ENCODE data around the gene SMIM24. TPM values are rescaled to one million over a fixed set of nuclear protein-coding genes. Genes with fewer than 3 reads are reported as not detected.

The SMIM24 gene
- total and polyA plus RNA-seq, 9 of the 15 experiments (the other 6 are each of a cell fraction or from before 2014, with no cell fraction given): 0.45 to 12.3 (median 1.4) TPM; not detected in 1

DNA sequence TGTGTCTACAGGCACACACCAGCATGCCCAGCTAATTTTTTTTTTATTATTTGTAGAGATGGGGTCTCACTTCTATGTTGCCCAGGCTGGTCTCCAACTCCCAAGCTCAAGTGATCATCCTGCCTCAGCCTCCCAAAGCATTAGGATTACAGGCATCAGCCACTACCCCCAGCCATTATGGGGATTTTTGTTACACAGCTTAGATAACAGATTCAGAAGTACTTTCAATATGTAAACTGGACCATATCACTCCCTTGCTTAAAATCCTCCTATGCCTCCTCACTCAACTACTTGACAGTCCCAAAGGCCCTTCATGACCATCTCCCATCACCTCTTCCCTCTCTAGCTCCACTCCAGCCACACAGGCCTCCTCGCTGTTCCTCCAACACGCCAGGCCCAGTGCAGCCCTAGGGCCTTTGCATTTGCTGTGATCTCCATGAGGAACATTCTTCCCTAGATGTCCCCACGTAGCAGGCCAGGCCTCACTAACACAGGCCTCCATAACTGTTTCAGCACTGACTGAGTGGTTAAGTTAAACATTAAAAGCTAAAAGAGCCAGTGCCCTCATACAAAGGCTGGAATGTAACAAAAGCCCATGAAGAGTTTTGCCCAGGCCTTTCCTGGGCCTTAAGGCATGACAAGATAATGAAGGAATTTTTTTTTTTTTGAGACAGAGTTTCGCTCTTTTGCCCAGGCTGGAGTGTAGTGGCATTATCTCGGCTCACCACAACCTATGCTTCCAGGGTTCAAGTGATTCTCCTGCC is 17.6 kb upstream of the SMIM24 start:
- ATAC-seq (no peak), FAIRE-seq (no peak), DNase-seq (ENCODE audit: extremely low read depth in 1 of 4, low spot score in 3 of 4) (no peak)
- CTCF ChIA-PET (ENCODE audit: low intra/inter-chr PET ratio): no interaction called here
- Histone ChIP-seq H2AFZ (ENCODE audit: low read depth, low read length) (no peak overlapping the region), H3K27me3 (ENCODE audit: control insufficient read depth in 2 of 2, insufficient read depth in 2 of 2, low read length in 2 of 2) (no peaks in the 10 kb centered on the region), H3K36me3 (ENCODE audit: control insufficient read depth, insufficient read depth, low read length) (peaks cover 53% of the 10 kb centered on the region), H3K4me3 (no peak overlapping the region), H3K9me3 (replicated peaks; ENCODE audit: control insufficient read depth, insufficient read depth, low read depth, low read length) (no peaks in the 10 kb centered on the region), H3K79me2 (ENCODE audit: control insufficient read depth, insufficient read depth, low read length) (peaks cover 38% of the 10 kb centered on the region), H3K4me2 (ENCODE audit: insufficient read depth, low read length) (no peak overlapping the region), H3K27ac (ENCODE audit: extremely low read depth, low read depth, low read length) (no peak overlapping the region), H3K9me1 (ENCODE audit: control insufficient read depth, insufficient read depth, low read length) (no peaks in the 10 kb centered on the region), H4K20me1 (replicated peaks; ENCODE audit: control insufficient read depth, insufficient read depth, low read length) (no peaks in the 10 kb centered on the region), H3K4me1 (replicated peaks in 1 of 2; ENCODE audit: control insufficient read depth in 2 of 2, insufficient read depth in 2 of 2, low read length in 2 of 2) (peaks cover 9 to 23% of the 10 kb centered on the region in 2 experiments; a peak in 4 of 5 replicates), H3K9ac (ENCODE audit: insufficient read depth in 1 of 2, low read depth in 2 of 2, low read length in 2 of 2) (no peak overlapping the region)
- intact Hi-C loops (cut with micrococcal nuclease): no loop called here
- POLR2A ChIA-PET: interaction anchor here (1.3 kb wide), 1 partner anchor 184 kb away, joined by 3 read pairs; no protein-coding TSS in a partner anchor
- in situ Hi-C loops (cut with MboI): no loop called here
- TF ChIP-seq RBM25 (IDR thresholded peaks at IDR 0.05; ENCODE audit: low read depth, low read length, severe bottlenecking): peak; percentile 19
- TF ChIP-seq, protein P1, sequence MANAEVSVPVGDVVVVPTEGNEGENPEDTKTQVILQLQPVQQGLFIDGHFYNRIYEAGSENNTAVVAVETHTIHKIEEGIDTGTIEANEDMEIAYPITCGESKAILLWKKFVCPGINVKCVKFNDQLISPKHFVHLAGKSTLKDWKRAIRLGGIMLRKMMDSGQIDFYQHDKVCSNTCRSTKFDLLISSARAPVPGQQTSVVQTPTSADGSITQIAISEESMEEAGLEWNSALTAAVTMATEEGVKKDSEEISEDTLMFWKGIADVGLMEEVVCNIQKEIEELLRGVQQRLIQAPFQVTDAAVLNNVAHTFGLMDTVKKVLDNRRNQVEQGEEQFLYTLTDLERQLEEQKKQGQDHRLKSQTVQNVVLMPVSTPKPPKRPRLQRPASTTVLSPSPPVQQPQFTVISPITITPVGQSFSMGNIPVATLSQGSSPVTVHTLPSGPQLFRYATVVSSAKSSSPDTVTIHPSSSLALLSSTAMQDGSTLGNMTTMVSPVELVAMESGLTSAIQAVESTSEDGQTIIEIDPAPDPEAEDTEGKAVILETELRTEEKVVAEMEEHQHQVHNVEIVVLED (CRISPR knock-in tag; IDR thresholded peaks at IDR 0.05): no peak
- BruUV-seq (replicated peaks): no TSS peak
- 93% methylated on average over 4 of the region's 5 CpGs for WGBS (ENCODE audit: insufficient coverage, low coverage, missing lambda C conversion rate)
